Putamen (tissue), 1 donor: ENCODE data around the gene BCAS1.
A peak's percentile ranks its signal among the peaks of the same experiment; 100 is the strongest.
"Not testable (repeated sequence)": the region's sequence is repeated elsewhere in the genome, so short reads cannot be mapped to it uniquely, and the experiment has no call there.

Experiments
- DNase-seq: peaks from one replicate; pipeline ENCODE4 v3.0.0-alpha.2; 2016; ENCODE audit warnings: low spot score

BCAS1 gene

DNA sequence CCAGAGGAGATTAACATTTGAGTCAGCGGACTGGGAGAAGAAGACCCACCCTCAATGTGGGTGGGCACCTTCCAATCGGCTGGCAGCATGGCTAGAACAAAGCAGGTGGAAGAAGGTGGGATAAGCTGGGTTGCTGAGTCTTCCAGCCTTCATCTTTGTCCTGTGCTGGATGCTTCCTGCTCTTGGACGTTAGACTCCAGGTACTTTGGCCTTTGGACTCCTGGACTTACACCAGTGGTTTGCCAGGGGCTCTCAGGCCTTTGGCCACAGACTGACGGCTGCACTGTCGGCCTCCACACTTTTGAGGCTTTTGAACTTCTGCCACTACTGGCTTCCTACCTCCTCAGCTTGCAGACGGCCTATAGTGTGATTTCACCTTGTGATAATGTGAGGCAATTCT, 50.8 kb downstream of the BCAS1 start:
- no peak for DNase-seq

DNA sequence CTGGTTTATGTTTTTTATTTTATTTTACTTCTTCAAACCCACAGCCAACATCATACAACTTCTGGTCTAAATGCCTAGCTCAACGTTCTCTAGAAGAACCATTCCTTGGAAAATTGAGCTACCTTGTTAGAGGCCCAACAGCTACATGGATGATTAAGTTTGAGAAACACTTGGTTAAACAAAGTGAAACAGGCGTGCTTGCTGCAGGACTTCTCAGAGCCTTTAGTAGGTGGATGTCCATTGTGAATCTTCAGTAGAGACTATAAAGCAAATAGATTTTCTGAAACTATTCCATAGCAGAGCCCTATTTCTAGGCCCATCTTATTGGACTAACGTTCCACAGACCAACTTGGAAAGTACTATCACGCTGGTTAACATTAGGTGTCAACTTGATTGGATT, 51.3 kb downstream of the BCAS1 start:
- DNase-seq = no peak

DNA sequence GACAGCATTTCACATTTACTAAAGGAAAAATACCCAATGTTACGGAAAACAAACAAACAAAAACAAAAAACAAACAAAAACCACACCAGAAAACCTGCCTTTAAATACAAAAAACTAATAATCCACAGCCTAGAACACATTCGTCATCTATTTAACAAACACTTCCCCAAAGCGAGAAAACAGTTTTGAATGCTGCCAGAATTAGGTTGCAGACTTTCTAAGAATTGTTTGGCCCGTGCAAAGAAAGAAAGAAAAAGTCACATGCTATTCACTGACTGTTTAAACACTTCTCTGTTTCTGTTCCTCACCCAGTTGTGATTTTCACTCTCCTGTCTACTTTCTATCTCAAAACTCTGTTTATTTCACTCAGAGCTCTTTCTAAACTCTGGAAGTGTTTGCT, 52.5 kb downstream of the BCAS1 start:
- no peak for DNase-seq

DNA sequence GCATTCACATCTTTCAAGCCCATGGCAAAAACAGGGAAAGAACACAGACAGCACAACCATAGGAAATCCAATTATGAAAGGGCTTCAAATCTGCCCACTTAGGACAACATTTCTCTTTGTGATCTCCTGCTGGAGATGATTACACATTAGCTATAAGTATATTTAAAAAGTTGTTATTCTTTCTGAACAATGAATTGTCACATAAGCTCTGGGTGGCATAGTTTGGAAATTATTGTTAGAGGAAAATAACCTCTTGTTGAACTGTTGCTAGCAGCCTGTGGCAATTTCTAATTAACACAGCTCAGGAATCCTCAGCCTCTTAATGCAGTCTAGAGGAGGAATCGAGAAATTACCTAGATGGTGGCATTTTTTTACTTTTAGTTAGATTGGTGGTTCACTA, 54.9 kb downstream of the BCAS1 start:
- no peak for DNase-seq

DNA sequence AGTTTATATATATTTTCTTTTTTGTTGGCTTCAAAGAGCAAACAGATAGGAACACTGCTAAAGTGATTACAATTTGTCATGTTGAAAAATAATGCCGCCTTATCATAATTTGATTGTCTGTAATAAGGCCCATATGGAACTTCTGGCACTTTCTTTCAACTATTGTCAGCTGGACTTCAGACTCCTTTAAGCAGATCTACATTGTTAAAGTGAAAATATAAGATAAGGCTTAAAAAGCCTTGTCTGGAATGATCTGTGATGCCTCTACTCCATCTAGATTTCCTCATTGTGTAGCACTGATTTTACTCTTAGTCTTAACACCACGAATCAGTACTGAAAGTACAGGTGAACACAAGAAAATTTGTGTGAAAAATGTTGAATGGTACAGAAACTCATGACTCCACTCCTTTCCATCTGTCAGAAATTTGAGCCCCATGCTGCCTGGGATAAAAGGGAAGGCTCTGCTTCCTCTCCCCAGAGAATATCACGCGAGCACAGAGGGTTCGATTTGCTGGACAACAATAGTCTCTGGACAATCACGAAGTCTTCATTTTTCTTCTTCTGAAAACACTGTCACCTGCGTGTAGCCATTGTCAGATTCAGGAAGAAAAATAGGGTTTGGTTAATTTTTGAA, 56.0 kb downstream of the BCAS1 start:
- no peak for DNase-seq

DNA sequence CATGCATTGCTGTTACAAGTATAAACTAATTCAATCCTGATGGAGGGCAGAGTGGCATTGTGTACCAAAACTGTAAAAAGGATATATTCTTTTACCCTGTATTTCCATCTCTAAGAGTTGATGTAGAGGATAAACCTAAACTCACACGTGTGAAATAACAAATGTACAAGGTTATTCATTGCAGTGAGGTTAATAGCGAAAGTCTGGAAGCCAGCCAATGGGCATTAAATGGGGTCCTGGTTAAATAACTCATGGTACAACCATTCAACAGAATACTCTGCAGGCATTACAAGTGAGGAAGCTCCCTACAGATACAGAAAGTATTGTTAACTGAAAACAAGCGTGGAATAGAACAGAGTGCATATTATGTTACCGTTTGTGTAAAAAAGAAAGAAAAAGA, 56.9 kb downstream of the BCAS1 start:
- no peak for DNase-seq

DNA sequence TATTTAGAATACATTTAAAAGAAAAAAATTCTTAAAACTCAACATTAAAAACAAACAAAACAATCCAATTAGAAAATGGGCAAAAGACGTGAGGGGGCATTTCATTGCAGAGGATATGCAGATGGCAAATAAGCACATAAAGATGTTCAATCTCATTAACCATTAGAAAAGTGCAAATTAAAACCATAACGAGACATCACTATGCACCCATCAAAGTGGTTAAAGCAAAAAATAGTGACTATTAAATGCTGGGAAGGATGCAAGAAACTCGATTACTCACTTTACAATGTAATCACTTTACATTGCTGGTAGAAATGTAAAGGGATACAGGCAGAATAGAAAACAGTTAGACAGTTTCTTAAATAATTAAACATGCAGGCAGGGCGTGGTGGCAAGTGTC, 59.0 kb downstream of the BCAS1 start:
- no peak for DNase-seq

DNA sequence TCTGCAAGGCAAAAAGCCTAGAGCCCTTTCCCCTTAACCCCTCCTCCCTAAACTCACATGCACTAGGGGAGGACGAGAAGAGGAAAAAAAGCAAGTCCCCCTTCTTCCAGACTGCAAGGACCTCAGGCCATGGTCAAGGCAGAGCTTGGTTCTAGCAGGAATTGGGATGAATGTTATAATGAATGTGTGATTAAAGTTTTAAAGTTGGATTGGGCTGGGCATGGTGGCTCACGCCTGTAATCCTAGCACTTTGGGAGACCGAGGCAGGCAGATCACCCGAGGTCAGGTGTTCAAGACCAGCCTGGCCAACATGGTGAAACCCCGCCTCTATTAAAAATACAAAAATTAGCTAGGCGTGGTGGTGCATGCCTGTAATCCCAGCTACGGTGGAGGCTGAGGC, 64.2 kb downstream of the BCAS1 start:
- DNase-seq = not testable (repeated sequence)

DNA sequence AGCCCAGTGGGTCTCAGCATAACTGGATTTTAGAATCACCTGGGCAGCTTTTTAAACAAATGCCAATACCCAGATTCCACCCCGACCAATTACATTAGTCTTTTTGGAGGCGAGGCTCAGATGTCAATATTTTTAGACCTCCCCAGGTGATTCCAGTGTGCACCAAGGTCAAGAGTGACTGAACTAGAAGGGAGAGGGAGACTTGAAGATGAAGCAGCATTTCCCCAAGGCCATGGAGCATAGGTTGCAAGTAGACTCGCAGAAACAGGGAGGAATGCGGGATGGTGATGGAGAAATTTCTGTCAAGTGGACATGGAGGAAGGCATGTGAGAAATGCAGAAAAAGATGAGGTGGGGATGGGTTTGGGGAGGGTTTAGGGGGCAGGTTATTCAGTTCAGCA, 64.9 kb downstream of the BCAS1 start:
- no peak for DNase-seq

DNA sequence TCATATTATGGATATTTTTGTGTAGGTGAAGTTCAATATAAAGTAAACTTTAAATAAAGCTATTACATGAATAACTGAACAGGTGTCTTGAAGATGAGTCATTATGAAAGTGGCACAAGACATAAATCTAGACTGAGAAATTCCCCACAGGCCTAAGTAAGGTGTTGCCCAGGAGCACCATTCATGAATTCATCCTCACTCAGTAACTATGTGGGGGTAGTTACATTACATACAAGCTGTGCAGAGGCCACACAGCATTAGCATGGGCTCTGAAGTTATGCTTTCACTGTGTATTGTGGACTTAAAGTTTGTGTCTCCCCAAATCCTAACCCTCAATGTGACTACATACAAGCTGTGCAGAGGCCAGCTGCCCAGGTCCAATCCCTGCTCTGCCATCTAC, 65.9 kb downstream of the BCAS1 start:
- DNase-seq = no peak

DNA sequence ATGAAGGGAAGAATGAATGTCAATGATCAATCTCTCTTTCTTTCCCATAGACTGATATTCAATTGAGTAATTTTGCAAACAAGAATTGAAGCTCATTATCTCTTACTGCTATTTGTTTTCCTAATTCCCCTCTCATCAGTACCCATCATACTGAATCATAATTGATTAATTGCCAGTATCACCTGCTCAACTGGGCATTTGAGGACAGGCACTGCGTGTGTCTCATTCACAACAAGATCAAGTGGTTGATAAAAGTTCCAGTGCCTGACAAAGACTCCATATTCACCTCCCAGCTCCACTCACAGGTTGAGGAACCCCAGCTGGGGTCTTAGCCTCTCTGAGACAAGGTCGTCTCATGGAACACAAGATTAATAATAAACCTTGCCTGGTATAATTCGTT, 67.7 kb downstream of the BCAS1 start:
- no peak for DNase-seq

DNA sequence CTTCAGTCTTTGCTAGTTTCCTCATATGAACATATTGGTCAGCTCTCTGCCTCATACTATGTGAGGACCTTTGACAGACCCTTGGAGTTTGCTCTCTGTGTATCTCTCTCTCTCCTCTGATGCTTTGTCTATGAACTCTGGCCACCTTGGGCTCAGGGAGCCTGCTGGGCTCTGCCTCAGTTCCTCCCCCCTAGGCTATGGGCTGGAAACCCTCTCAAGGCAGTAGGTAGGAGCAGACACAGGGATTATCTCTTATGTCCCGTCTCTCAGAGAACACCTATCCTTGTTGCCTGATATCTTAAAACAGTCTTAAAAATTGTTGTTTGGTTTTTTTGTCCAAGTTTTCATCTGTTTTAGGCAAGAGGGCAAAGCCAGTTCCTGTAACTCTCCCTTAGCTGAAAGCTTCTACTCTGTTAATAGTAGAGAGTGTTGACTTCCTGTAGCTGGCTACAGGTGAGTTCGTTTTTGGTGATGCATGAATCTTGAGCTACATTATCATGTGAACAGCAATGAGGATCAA, 68.3 kb downstream of the BCAS1 start:
- no peak for DNase-seq

DNA sequence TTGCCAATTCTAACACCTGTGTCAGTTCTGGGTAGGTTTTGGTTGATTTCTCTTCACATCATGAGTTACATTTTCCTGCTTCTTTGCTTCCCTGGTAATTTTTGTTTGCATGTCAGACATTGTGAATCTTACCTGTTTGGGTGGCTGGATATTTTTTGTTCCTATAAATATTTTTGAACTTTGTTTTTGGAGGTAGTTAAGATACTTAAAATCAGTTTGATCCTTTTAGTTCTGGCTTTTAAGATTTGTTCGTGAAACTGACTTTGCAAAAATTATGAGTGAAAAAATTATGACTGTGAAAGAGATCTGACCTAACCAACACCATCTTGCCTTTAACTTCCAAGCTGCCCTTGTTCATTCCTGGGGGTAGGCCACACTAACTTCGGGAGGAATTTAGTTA, 69.5 kb downstream of the BCAS1 start:
- no peak for DNase-seq

DNA sequence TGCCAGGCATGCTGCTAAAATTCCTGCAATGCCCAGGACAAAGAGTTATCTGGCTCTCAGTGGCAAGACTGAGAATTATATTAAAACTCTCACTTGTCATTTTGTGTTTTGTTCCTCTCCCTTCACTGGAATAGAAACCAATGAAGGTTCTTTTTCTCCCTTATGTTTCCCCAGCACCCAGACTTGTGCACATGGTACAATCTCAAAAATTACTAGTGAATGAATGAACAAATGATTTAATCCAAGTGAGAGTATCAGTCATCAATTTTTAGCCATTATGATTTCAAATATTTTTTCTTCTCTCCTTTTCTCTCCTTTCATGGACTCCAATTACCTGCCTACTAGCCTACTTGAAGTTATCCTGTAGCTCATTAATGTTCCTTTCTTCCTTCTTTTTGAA, 70.1 kb downstream of the BCAS1 start:
- DNase-seq = no peak

DNA sequence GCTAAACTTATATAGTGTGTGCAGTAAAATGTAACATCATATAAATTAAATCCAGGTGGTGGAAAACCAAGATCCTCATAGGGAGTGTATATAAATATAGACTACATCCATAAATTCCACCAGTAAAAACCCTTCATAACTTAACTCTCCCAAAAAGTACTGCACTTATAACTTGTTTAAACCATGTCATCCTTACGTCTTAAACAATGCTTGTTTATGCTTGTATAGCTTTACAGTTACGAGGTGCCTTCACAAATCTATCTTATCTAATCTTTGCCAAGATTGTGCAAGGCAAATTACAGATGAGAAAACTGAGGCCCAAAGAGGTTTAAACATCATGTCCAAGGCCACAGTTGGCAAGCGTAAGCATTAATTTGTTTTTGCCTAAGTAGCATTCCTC, 71.3 kb downstream of the BCAS1 start:
- DNase-seq = no peak

DNA sequence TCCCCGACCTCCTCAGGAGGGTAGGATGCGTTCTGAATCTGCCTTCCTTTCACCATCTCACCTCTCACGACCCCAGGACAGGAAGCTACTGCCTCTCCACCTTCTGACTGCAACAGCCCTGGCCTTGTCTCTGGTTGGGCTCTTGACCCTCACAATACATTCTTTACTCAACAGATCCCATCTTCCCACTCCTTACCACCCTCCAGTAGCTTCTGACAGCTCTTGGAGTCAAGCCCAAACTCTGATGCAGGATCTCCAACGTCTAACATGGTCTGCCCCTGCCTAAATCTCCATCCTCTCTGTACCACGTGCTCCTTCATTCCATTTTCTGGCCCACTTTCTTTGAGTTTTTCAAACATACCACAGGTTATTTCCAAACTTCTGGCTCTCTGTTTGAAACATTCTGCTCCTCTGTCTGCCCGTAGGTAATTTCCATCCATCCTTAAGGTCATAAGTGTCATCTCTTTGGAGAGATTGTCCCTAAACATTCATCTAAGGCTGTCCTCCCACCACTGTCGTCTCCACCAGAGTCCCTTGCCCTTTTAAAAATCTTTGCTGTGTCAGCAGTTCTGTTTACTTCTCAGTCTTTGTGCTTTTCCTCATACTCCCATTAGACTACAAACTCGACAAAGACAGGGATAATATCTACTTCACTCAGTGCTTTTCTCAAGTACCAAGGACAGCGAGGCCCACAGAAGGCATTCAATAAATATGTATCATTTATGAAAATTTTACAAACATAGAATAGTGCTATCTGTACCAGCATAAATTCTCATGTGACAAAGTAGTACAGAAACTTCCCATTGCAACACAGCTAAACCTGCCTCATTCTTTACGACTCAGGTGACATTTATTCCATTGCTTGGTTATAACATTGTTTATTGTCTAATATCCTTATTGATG, 73.6 kb downstream of the BCAS1 start:
- DNase-seq = no peak

DNA sequence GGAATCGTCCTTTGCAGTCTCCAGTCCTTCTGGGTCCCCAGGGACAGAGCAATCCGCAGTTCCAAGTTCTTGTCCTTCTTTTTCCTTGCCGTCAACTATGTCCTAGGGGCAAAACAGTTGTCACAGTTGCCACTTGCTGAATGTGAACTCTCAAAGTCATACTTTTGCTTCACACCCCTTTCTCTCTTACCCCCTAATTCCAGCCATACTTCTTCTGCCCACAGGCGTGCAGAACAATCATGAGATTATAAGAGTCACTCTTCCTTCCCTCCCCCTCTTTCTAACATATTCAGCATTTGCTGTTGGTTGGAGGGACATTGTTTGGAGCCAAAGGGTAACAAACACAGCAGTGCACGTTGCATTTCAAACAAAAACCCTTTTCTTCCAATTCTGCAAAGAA, 74.4 kb downstream of the BCAS1 start:
- DNase-seq = no peak

DNA sequence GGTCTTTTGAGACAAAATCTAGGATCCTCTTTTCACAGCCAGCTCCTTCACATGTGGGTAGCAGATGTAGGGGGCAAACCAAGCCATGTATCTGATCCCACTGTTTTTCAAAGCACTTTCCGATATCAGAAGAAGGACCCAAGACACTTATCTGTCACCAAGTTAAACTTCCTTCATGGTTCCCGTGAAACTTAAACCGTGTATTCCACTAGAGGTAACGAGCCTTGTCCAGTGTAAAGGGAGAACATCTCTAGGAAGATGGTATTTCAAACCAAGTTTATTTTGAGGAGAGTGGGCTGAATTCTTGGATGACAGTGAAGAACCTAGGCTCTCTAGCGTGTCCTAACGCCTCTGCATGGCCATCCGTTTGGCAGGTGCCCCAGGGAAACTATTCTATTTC, 76.3 kb downstream of the BCAS1 start:
- no peak for DNase-seq

DNA sequence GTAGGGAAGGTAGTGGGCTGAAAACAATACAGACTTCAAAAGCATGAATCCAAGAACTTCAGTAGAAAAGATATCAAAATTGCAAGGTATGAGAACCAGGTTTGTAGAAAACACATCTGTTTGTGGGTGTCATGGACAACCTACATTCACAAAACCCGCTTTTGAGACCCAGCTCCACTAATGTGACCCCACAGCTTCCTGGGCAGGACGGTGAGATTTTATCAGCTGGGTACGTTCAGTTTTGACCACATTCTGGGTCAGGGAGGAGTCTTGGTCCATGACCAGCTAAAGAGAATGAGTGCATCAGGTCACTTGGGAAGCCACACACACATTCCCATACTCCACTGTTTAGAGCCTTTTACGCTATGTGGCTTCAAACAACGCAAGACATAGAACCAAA, 77.1 kb downstream of the BCAS1 start:
- DNase-seq = no peak

DNA sequence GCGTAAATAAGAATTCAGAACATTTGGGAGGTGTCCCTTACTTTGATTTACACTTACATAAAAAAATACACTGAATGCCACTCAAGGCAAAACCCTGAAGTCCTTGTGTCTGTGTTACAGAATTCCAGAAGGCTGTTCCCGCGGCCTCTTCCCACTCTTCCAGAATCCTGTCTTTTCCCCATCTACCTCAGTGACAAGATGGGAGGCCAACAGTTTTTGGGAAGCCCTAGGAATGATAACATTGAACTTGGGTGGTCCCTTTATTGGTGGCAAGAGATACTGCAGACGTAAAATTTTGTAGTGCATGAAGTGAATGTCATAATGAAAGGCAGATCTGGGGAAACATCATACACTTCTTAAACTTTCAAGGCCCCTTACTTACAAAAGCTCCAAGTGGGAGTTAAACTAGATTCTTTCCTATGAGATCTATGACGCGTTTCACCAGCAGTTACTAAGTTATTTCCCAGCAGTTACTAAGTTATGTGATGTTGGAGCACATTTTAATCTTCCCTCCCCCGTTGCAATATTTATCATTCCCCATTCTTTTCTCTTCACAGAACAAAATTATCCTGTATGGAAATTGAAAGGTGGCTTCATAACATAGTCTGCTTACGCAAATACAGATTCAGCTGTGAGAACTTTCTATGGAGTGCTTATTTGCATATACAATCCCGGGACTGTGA, 79.5 kb downstream of the BCAS1 start:
- peak; percentile 57 for DNase-seq

DNA sequence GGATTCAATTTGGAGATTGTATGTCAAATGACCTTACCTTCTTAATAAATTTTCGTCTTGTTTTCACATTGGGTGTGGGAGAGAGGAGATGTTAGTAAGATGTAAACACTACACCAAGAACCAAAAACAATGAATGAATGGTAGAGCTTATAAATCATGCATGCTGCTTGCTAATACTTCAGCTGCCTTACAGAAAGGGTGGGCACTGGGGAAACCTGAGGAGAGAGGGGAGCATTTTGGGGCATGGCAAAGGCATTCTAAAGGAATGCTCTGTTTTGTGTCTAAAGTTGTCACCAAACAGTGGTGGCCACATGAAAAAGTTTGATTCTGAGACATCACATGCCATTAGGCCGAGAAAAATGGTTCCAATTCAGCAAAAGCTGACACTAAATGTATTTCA, 80.4 kb downstream of the BCAS1 start:
- no peak for DNase-seq

DNA sequence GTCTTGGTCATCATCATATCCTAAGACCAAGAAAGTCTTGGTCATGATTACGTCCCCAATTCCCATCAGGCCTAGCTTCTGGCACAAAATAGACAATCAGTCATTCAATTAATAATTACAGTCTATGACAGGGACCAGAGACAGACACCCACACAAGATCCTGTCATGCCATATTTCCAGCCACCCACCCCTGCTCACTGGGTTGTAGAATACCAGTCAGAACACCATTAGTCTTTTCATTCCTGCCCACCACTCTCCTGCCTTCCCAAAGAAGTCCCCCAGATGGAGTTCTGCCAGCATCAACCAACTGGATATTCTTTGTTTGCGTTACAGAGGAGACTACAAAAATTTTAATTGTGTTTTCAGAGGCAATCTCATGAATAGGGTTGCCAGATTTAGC, 81.0 kb downstream of the BCAS1 start:
- DNase-seq = no peak

DNA sequence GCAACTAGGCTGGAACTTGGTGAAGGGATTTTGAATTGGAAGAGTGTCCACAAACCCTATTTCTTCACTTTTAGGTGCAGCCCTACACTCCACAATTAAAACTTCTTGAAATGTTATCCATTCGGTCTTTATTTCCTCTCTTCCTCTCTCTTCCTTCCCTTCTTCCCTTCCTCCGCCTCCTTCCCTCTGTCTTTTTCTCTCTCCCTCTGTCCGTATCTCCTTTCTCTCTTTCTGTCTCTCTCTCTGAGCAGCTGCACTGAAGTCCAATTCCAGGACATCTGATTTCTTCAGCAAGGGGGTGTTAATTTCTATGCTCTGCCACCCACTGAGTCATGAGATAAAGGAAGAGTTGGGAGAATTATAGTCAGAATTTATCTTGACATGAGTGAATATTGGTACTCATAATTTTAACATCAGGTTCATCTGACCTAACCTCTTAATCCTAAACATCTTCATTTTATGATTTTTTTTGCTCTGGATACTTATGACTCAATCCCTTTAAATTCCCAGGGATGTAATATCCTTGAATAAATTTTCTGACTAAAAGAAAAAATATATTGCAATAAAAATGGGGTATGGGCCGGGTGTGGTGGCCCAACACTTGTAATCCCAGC, 84.2 kb downstream of the BCAS1 start:
- DNase-seq = no peak
